ENCODE measurements around the gene UNC5C. TPM values are rescaled to one million over a fixed set of nuclear protein-coding genes. Genes with fewer than 3 reads are reported as not detected.
A peak's percentile ranks its signal among the peaks of the same experiment; 100 is the strongest.

UNC5C gene
- total RNA-seq, 1 donor from 2014 or later = 0.39 TPM

DNA sequence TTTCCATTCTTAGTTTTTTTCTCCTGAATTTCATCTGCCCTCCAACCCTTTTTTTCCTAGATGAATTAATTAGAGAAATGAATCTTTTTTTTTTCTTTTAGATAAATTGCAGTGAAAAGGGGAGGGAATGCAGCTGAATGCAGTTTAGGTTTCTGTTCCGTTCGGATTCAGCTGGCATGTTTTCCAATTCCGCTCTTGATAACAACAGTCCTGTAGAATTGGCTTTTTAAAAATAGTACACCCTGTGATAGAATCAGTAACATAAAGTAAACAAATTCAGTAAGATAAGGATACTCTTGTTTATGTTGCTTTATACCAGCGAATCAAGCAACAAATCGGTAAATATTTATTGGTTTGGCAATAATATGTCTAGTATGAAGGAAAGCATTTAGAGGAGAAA, 103.5 kb downstream of the UNC5C start:
- peak overlapping the region; percentile 0 for H2AFZ ChIP-seq (replicated peaks)
- no peak overlapping the region for H3K4me3 ChIP-seq
- Mint-ChIP-seq H3K27ac (no peak overlapping the region), H3K27me3 (ENCODE audit: insufficient read depth, low read depth) (no peaks in the 10 kb centered on the region), H3K36me3 (peaks cover 22% of the 10 kb centered on the region), H3K4me1 (peaks cover 28% of the 10 kb centered on the region), H3K9me3 (peaks cover 2% of the 10 kb centered on the region), H3K4me3 (no peak overlapping the region)
- TF ChIP-seq EZH2 (IDR thresholded peaks at IDR 0.05) = no peak
- TF ChIP-seq, protein P1, sequence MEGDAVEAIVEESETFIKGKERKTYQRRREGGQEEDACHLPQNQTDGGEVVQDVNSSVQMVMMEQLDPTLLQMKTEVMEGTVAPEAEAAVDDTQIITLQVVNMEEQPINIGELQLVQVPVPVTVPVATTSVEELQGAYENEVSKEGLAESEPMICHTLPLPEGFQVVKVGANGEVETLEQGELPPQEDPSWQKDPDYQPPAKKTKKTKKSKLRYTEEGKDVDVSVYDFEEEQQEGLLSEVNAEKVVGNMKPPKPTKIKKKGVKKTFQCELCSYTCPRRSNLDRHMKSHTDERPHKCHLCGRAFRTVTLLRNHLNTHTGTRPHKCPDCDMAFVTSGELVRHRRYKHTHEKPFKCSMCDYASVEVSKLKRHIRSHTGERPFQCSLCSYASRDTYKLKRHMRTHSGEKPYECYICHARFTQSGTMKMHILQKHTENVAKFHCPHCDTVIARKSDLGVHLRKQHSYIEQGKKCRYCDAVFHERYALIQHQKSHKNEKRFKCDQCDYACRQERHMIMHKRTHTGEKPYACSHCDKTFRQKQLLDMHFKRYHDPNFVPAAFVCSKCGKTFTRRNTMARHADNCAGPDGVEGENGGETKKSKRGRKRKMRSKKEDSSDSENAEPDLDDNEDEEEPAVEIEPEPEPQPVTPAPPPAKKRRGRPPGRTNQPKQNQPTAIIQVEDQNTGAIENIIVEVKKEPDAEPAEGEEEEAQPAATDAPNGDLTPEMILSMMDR (IDR thresholded peaks at IDR 0.05) = no peak
- no peak for TF ChIP-seq EZH2phosphoT487 (IDR thresholded peaks at IDR 0.05)
- H4K20me1 ChIP-seq (ENCODE audit: low read depth) = no peaks in the 10 kb centered on the region
- H3F3A ChIP-seq (ENCODE audit: low read depth) = no peaks in the 10 kb centered on the region
- H3K4me2 ChIP-seq = no peak overlapping the region
- H3K79me2 ChIP-seq (ENCODE audit: low read depth) = no peaks in the 10 kb centered on the region
- no peak overlapping the region for H3K9ac ChIP-seq
- H3K4me1 ChIP-seq = peaks cover 8% of the 10 kb centered on the region
- no peaks in the 10 kb centered on the region for H3K36me3 ChIP-seq
- no peak overlapping the region for H3K27ac ChIP-seq
- no peaks in the 10 kb centered on the region for H3K9me3 ChIP-seq (ENCODE audit: low read depth)
- no peak for DNase-seq (ENCODE audit: low spot score)
- no peaks in the 10 kb centered on the region for H3K27me3 ChIP-seq

DNA sequence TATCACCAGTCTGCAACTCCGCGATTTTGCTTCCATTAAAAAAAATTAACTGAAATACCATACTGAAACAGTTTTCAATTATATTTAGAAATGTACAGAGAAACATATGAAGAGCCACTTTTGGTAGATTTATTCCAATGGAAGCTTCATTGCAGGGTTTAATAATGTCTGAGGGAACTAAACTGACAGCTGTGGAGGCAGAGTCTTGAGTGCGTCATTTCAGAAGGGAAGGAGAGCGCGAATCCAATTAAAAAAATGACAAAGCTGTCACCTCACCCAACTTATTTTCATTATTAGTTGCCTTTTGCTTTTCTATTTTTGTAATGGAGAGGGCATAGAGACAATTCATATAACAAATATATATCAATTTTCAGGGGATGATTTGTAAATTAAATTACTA, 104.0 kb downstream of the UNC5C start:
- no peak overlapping the region for H3K9ac ChIP-seq
- no peaks in the 10 kb centered on the region for H3K27me3 Mint-ChIP-seq (ENCODE audit: insufficient read depth, low read depth)
- peaks cover 19% of the 10 kb centered on the region for H3K36me3 Mint-ChIP-seq
- peaks cover 2% of the 10 kb centered on the region for H3K9me3 Mint-ChIP-seq
- no peaks in the 10 kb centered on the region for H3K27me3 ChIP-seq
- H3K27ac Mint-ChIP-seq = no peak overlapping the region
- peaks cover 33% of the 10 kb centered on the region for H3K4me1 Mint-ChIP-seq
- H3K4me1 ChIP-seq = peaks cover 12% of the 10 kb centered on the region
- H4K20me1 ChIP-seq (ENCODE audit: low read depth) = no peaks in the 10 kb centered on the region
- H3K9me3 ChIP-seq (ENCODE audit: low read depth) = no peaks in the 10 kb centered on the region
- H3K4me3 Mint-ChIP-seq = no peak overlapping the region
- no peak overlapping the region for H2AFZ ChIP-seq (replicated peaks)
- H3K4me2 ChIP-seq = no peak overlapping the region
- H3K27ac ChIP-seq = no peak overlapping the region
- H3F3A ChIP-seq (ENCODE audit: low read depth) = peaks cover 2% of the 10 kb centered on the region
- TF ChIP-seq, protein P1 (IDR thresholded peaks at IDR 0.05) = no peak
- no peak for TF ChIP-seq EZH2phosphoT487 (IDR thresholded peaks at IDR 0.05)
- TF ChIP-seq EZH2 (IDR thresholded peaks at IDR 0.05) = no peak
- H3K79me2 ChIP-seq (ENCODE audit: low read depth) = no peaks in the 10 kb centered on the region
- H3K4me3 ChIP-seq = no peak overlapping the region
- no peaks in the 10 kb centered on the region for H3K36me3 ChIP-seq
- DNase-seq (ENCODE audit: low spot score) = no peak

DNA sequence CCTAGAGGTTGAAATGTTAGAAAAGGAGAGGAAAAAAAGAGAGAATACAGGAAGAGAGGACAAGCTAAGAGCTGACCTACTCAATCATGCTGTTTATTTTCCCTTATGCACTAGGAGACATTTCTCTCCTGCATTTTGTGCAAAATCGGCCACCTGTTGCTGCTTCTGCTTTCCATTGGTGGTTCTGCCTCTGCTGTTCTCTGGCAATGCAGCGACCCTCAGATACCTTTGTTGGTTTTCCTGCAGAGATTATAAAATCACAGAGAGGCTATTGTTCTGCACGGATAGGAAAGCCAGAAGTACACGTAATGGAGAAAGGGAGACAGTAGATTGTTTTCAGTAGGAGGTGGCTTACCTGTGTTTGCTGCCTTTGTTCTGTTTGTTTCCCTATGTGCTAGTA, 108.9 kb downstream of the UNC5C start:
- TF ChIP-seq EZH2phosphoT487 (IDR thresholded peaks at IDR 0.05) (no peak), EZH2 (IDR thresholded peaks at IDR 0.05) (no peak)
- TF ChIP-seq, protein P1 (IDR thresholded peaks at IDR 0.05) = no peak
- peak overlapping the region; percentile 52 for H3K4me2 ChIP-seq
- H2AFZ ChIP-seq (replicated peaks) = no peak overlapping the region
- peak overlapping the region; percentile 59 for H3K4me3 Mint-ChIP-seq
- H4K20me1 ChIP-seq (ENCODE audit: low read depth) = no peaks in the 10 kb centered on the region
- H3K4me3 ChIP-seq = no peak overlapping the region
- peaks cover 62% of the 10 kb centered on the region for H3K4me1 Mint-ChIP-seq
- H3K36me3 ChIP-seq = no peaks in the 10 kb centered on the region
- H3K79me2 ChIP-seq (ENCODE audit: low read depth) = no peaks in the 10 kb centered on the region
- peaks cover 18% of the 10 kb centered on the region for H3K4me1 ChIP-seq
- H3K27me3 Mint-ChIP-seq (ENCODE audit: insufficient read depth, low read depth) = no peaks in the 10 kb centered on the region
- H3K27ac ChIP-seq = no peak overlapping the region
- peaks cover 7% of the 10 kb centered on the region for H3K36me3 Mint-ChIP-seq
- H3K9ac ChIP-seq = no peak overlapping the region
- no peaks in the 10 kb centered on the region for H3K9me3 ChIP-seq (ENCODE audit: low read depth)
- peak; percentile 35 for DNase-seq (ENCODE audit: low spot score)
- H3F3A ChIP-seq (ENCODE audit: low read depth) = peaks cover 5% of the 10 kb centered on the region
- H3K27me3 ChIP-seq = no peaks in the 10 kb centered on the region
- H3K9me3 Mint-ChIP-seq = no peaks in the 10 kb centered on the region
- peak overlapping the region; percentile 80 for H3K27ac Mint-ChIP-seq

Data from neural progenitor cell (in vitro differentiated cells).